ENCODE data around the gene C15orf62.

Gene C15orf62

GRCh38 chr15:40756938-40757337, 12.8 kb upstream of the C15orf62 start:
- ATAC-seq: no peak

- no peak for ATAC-seq
These were observed 9.8 kb upstream of the C15orf62 start for GRCh38 chr15:40759961-40760360.

- ATAC-seq: no peak
These were observed 6.6 kb upstream of the C15orf62 start for GRCh38 chr15:40762919-40763800.

- ATAC-seq: peak; percentile 52 to 55
These were observed 5.8 kb upstream of the C15orf62 start, which contains the start of gene GCHFR for GRCh38 chr15:40763801-40764628. Gene GCHFR (plus strand): TSS chr15:40764068. CDS start chr15:40764181, 113 bp downstream.

GRCh38 chr15:40764629-40765103, 5.1 kb upstream of the C15orf62 start:
- no peak for ATAC-seq

- no peak for ATAC-seq
These were observed 3.5 kb upstream of the C15orf62 start for GRCh38 chr15:40766194-40766815.

GRCh38 chr15:40766906-40767837, 2.6 kb upstream of the C15orf62 start:
- ATAC-seq: no peak

GRCh38 chr15:40767838-40768500, 1.8 kb upstream of the C15orf62 start:
- ATAC-seq: no peak

- ATAC-seq: no peak
These were observed 1.1 kb upstream of the C15orf62 start for GRCh38 chr15:40768521-40769273.

GRCh38 chr15:40770147-40770721, 454 bp downstream of the C15orf62 start:
- ATAC-seq: no peak

GRCh38 chr15:40771242-40771641, 1.5 kb downstream of the C15orf62 start:
- ATAC-seq: no peak

- ATAC-seq: no peak
These were observed 2.2 kb downstream of the C15orf62 start for GRCh38 chr15:40772014-40772413.

- ATAC-seq: no peak
These were observed 3.7 kb downstream of the C15orf62 start for GRCh38 chr15:40773496-40773895.

- no peak for ATAC-seq
These were observed 4.1 kb downstream of the C15orf62 start for GRCh38 chr15:40773902-40774301.

- ATAC-seq: no peak
These were observed 5.2 kb downstream of the C15orf62 start for GRCh38 chr15:40775007-40775406.

- no peak for ATAC-seq
These were observed 6.2 kb downstream of the C15orf62 start for GRCh38 chr15:40775740-40776536.

GRCh38 chr15:40776537-40777141, 6.9 kb downstream of the C15orf62 start:
- ATAC-seq: peak in 1 of 2 donors; percentile 48

- ATAC-seq: peak; percentile 90 to 93
These were observed 12.9 kb downstream of the C15orf62 start for GRCh38 chr15:40782609-40783227.
